ENCODE results near the gene VIM. TPM values are rescaled to one million over a fixed set of nuclear protein-coding genes. Genes with fewer than 3 reads are reported as not detected.
"Not testable (repeated sequence)": the region's sequence is repeated elsewhere in the genome, so short reads cannot be mapped to it uniquely, and the experiment has no call there.

The VIM gene
- polyA plus RNA-seq, 1 donor (not counting 4 experiments of a cell fraction or from before 2014, with no cell fraction given) = 495 TPM

DNA sequence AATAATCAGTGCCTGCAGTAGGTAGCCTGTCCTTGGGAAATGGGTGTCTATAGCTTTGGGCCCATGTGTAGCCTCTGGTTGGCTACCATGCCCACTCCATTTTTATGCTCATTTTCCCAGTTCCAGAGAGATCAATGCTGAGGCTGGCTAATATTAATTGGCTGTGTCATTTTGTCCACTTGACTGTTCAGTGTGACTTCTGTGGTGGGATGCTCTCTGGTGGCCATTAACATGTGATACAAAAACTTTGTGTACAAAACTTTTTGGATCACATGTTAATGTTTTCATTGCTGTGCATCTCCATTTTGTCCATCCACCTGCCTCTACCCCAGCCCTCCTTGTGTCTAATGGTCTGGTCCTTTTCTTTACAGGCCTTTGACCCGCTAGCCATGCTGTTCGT is 22.7 kb downstream of the VIM start:
- H3K9me3 ChIP-seq (ENCODE audit: control insufficient read depth, low read depth, low read length) = peaks cover 4% of the 10 kb centered on the region
- no peaks in the 10 kb centered on the region for H4K20me1 ChIP-seq (ENCODE audit: control insufficient read depth, extremely low read depth, insufficient read depth, low read length)
- no peak for DNase-seq (ENCODE audit: low read depth, low spot score)
- H3K36me3 ChIP-seq (ENCODE audit: control insufficient read depth in 2 of 2, extremely low read depth in 1 of 2, insufficient read depth in 2 of 2, low read length in 2 of 2) = no peaks in the 10 kb centered on the region
- no peak overlapping the region for H3K4me3 ChIP-seq (ENCODE audit: control insufficient read depth in 2 of 3, extremely low read depth in 1 of 3, insufficient read depth in 2 of 3, low read depth in 1 of 3, low read length in 3 of 3)
- no peak for FAIRE-seq
- H2AFZ ChIP-seq (ENCODE audit: control insufficient read depth, low read length) = no peak overlapping the region
- H3K9ac ChIP-seq (ENCODE audit: control insufficient read depth, extremely low read depth, insufficient read depth, low read length) = no peak overlapping the region
- H3K27ac ChIP-seq (ENCODE audit: control insufficient read depth, insufficient read depth, low read length) = no peak overlapping the region
- no peaks in the 10 kb centered on the region for H3K27me3 ChIP-seq (ENCODE audit: control insufficient read depth, extremely low read depth, insufficient read depth, low read length)
- H3K9me1 ChIP-seq (ENCODE audit: control insufficient read depth, extremely low read depth, insufficient read depth, low read length) = no peaks in the 10 kb centered on the region
- peaks cover 9% of the 10 kb centered on the region for H3K4me1 ChIP-seq (ENCODE audit: control insufficient read depth, extremely low read depth, insufficient read depth, low read length)
- dilution Hi-C loops (cut with MboI; ENCODE audit: extremely low pct_ligation_motif_present, low sequenced_read_pairs) = no loop called here
- H3K79me2 ChIP-seq (ENCODE audit: control insufficient read depth, insufficient read depth, low read length) = no peaks in the 10 kb centered on the region
- H3K4me2 ChIP-seq (ENCODE audit: control insufficient read depth, extremely low read depth, insufficient read depth, low read depth, low read length) = no peak overlapping the region
- TF ChIP-seq EZH2 (IDR thresholded peaks at IDR 0.05; ENCODE audit: low read length) = no peak
- TF ChIP-seq, protein P1, sequence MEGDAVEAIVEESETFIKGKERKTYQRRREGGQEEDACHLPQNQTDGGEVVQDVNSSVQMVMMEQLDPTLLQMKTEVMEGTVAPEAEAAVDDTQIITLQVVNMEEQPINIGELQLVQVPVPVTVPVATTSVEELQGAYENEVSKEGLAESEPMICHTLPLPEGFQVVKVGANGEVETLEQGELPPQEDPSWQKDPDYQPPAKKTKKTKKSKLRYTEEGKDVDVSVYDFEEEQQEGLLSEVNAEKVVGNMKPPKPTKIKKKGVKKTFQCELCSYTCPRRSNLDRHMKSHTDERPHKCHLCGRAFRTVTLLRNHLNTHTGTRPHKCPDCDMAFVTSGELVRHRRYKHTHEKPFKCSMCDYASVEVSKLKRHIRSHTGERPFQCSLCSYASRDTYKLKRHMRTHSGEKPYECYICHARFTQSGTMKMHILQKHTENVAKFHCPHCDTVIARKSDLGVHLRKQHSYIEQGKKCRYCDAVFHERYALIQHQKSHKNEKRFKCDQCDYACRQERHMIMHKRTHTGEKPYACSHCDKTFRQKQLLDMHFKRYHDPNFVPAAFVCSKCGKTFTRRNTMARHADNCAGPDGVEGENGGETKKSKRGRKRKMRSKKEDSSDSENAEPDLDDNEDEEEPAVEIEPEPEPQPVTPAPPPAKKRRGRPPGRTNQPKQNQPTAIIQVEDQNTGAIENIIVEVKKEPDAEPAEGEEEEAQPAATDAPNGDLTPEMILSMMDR (optimal IDR thresholded peaks at IDR 0.05 in 1 of 3, IDR thresholded peaks at IDR 0.05 in 1 of 3, conservative IDR thresholded peaks at IDR 0.05 in 1 of 3; ENCODE audit: extremely low read depth in 1 of 3, insufficient read depth in 2 of 3, low read length in 3 of 3) = no peak

DNA sequence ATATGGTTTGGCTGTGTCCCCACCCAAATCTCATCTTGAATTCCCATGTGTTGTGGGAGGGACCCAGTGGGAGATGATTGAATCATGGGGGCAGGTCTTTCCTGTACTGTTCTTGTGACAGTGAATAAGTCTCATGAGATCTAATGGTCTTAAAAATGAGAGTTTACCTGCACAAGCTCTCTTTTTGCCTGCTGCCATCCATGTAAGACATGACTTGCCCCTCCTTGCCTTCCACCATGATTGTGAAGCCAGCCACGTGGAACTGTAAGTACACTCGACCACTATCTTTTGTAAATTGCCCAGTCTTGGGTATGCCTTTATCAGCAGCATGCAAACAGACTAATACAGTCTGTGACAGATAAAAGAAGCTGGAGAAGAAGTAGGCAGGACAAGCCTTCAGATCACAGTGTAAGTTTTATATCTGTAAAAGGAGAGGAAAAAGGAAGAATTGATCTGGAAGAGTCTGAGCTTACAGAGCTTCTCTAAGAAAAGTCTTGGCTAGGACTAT is 26.6 kb downstream of the VIM start:
- H3K4me1 ChIP-seq (ENCODE audit: control insufficient read depth, extremely low read depth, insufficient read depth, low read length); H3K36me3 ChIP-seq (ENCODE audit: control insufficient read depth in 2 of 2, extremely low read depth in 1 of 2, insufficient read depth in 2 of 2, low read length in 2 of 2); H3K4me2 ChIP-seq (ENCODE audit: control insufficient read depth, extremely low read depth, insufficient read depth, low read depth, low read length); dilution Hi-C loops (cut with MboI; ENCODE audit: extremely low pct_ligation_motif_present, low sequenced_read_pairs); H3K27me3 ChIP-seq (ENCODE audit: control insufficient read depth, extremely low read depth, insufficient read depth, low read length); H3K9me3 ChIP-seq (ENCODE audit: control insufficient read depth, low read depth, low read length); H4K20me1 ChIP-seq (ENCODE audit: control insufficient read depth, extremely low read depth, insufficient read depth, low read length); H3K27ac ChIP-seq (ENCODE audit: control insufficient read depth, insufficient read depth, low read length); H3K4me3 ChIP-seq (ENCODE audit: control insufficient read depth in 2 of 3, extremely low read depth in 1 of 3, insufficient read depth in 2 of 3, low read depth in 1 of 3, low read length in 3 of 3); H3K79me2 ChIP-seq (ENCODE audit: control insufficient read depth, insufficient read depth, low read length); DNase-seq (ENCODE audit: low read depth, low spot score); H3K9ac ChIP-seq (ENCODE audit: control insufficient read depth, extremely low read depth, insufficient read depth, low read length); FAIRE-seq; H3K9me1 ChIP-seq (ENCODE audit: control insufficient read depth, extremely low read depth, insufficient read depth, low read length); H2AFZ ChIP-seq (ENCODE audit: control insufficient read depth, low read length): not testable (repeated sequence)

DNA sequence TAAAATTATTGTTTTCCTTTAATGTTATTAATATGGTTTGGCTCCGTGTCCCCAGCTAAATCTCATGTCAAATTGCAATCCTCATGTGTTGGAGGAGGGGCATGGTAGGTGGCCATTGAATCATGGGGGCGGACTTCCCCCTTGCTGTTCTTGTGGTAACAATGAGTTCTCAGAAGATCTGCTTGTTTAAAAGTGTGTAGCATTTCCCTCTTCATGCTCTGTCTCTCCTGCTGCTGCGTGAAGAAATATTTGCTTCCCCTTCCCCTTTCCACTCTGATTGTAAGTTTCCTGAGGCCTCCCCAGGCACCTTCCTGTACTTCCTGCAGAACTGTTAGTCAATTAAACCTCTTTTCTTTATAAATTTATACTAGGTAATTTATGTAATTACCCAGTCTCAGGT is 27.5 kb downstream of the VIM start:
- Histone ChIP-seq H3K27ac (ENCODE audit: control insufficient read depth, insufficient read depth, low read length) (no peak overlapping the region), H3K9me1 (ENCODE audit: control insufficient read depth, extremely low read depth, insufficient read depth, low read length) (no peaks in the 10 kb centered on the region), H3K4me3 (ENCODE audit: control insufficient read depth in 2 of 3, extremely low read depth in 1 of 3, insufficient read depth in 2 of 3, low read depth in 1 of 3, low read length in 3 of 3) (no peak overlapping the region), H3K9me3 (ENCODE audit: control insufficient read depth, low read depth, low read length) (no peaks in the 10 kb centered on the region), H3K4me2 (ENCODE audit: control insufficient read depth, extremely low read depth, insufficient read depth, low read depth, low read length) (no peak overlapping the region), H3K9ac (ENCODE audit: control insufficient read depth, extremely low read depth, insufficient read depth, low read length) (no peak overlapping the region), H3K79me2 (ENCODE audit: control insufficient read depth, insufficient read depth, low read length) (no peaks in the 10 kb centered on the region), H4K20me1 (ENCODE audit: control insufficient read depth, extremely low read depth, insufficient read depth, low read length) (no peaks in the 10 kb centered on the region), H3K36me3 (ENCODE audit: control insufficient read depth in 2 of 2, extremely low read depth in 1 of 2, insufficient read depth in 2 of 2, low read length in 2 of 2) (no peaks in the 10 kb centered on the region), H3K27me3 (ENCODE audit: control insufficient read depth, extremely low read depth, insufficient read depth, low read length) (no peaks in the 10 kb centered on the region), H3K4me1 (ENCODE audit: control insufficient read depth, extremely low read depth, insufficient read depth, low read length) (no peaks in the 10 kb centered on the region), H2AFZ (ENCODE audit: control insufficient read depth, low read length) (no peak overlapping the region)
- TF ChIP-seq, protein P1 (optimal IDR thresholded peaks at IDR 0.05 in 1 of 3, IDR thresholded peaks at IDR 0.05 in 1 of 3, conservative IDR thresholded peaks at IDR 0.05 in 1 of 3; ENCODE audit: extremely low read depth in 1 of 3, insufficient read depth in 2 of 3, low read length in 3 of 3) = no peak
- no peak for TF ChIP-seq EZH2 (IDR thresholded peaks at IDR 0.05; ENCODE audit: low read length)
- FAIRE-seq (no peak), DNase-seq (ENCODE audit: low read depth, low spot score) (no peak)
- dilution Hi-C loops (cut with MboI; ENCODE audit: extremely low pct_ligation_motif_present, low sequenced_read_pairs) = no loop called here

All from keratinocyte (primary cell).